ENCODE results near the gene UBA5.
A peak's percentile ranks its signal among the peaks of the same experiment; 100 is the strongest.

The UBA5 gene

GRCh38 chr3:132713977-132714727 is 54.0 kb downstream of the UBA5 start:
- Histone ChIP-seq H3K27ac (no peak overlapping the region), H3K79me2 (no peaks in the 10 kb centered on the region), H3K27me3 (ENCODE audit: control insufficient read depth, insufficient read depth, low read length) (no peaks in the 10 kb centered on the region), H3K4me1 (no peaks in the 10 kb centered on the region), H3K36me3 (ENCODE audit: control insufficient read depth, insufficient read depth, low read length) (no peaks in the 10 kb centered on the region), H3K9me3 (ENCODE audit: control insufficient read depth, low read length) (no peaks in the 10 kb centered on the region), H3K4me3 (ENCODE audit: low read depth, low read length) (no peak overlapping the region), H3K4me2 (ENCODE audit: low read length) (no peak overlapping the region), H2AFZ (no peak overlapping the region), H3K9ac (no peak overlapping the region)
- TF ChIP-seq CTCF (IDR thresholded peaks at IDR 0.05) = no peak

GRCh38 chr3:132716372-132716771 is 56.2 kb downstream of the UBA5 start:
- Histone ChIP-seq H3K4me2 (ENCODE audit: low read length) (no peak overlapping the region), H3K9me3 (ENCODE audit: control insufficient read depth, low read length) (no peaks in the 10 kb centered on the region), H2AFZ (no peak overlapping the region), H3K9ac (no peak overlapping the region), H3K4me1 (peaks cover 11% of the 10 kb centered on the region), H3K27ac (no peak overlapping the region), H3K4me3 (ENCODE audit: low read depth, low read length) (no peak overlapping the region), H3K36me3 (ENCODE audit: control insufficient read depth, insufficient read depth, low read length) (no peaks in the 10 kb centered on the region), H3K79me2 (peaks cover 10% of the 10 kb centered on the region), H3K27me3 (ENCODE audit: control insufficient read depth, insufficient read depth, low read length) (no peaks in the 10 kb centered on the region)
- no peak for TF ChIP-seq CTCF (IDR thresholded peaks at IDR 0.05)

- no peak overlapping the region for H3K4me2 ChIP-seq (ENCODE audit: low read length)
- no peak for TF ChIP-seq CTCF (IDR thresholded peaks at IDR 0.05)
- no peaks in the 10 kb centered on the region for H3K27me3 ChIP-seq (ENCODE audit: control insufficient read depth, insufficient read depth, low read length)
- no peak overlapping the region for H3K9ac ChIP-seq
- peaks cover 12% of the 10 kb centered on the region for H3K4me1 ChIP-seq
- H3K4me3 ChIP-seq (ENCODE audit: low read depth, low read length) = no peak overlapping the region
- H3K27ac ChIP-seq = no peak overlapping the region
- H2AFZ ChIP-seq = no peak overlapping the region
- peaks cover 13% of the 10 kb centered on the region for H3K79me2 ChIP-seq
- H3K9me3 ChIP-seq (ENCODE audit: control insufficient read depth, low read length) = no peaks in the 10 kb centered on the region
- H3K36me3 ChIP-seq (ENCODE audit: control insufficient read depth, insufficient read depth, low read length) = no peaks in the 10 kb centered on the region
These were observed 60.1 kb downstream of the UBA5 start for GRCh38 chr3:132720228-132720627.

- no peaks in the 10 kb centered on the region for H3K9me3 ChIP-seq (ENCODE audit: control insufficient read depth, low read length)
- H3K4me3 ChIP-seq (ENCODE audit: low read depth, low read length) = peak overlapping the region; percentile 72
- H3K36me3 ChIP-seq (ENCODE audit: control insufficient read depth, insufficient read depth, low read length) = no peaks in the 10 kb centered on the region
- peaks cover 12% of the 10 kb centered on the region for H3K4me1 ChIP-seq
- peak overlapping the region; percentile 75 for H3K4me2 ChIP-seq (ENCODE audit: low read length)
- peaks cover 13% of the 10 kb centered on the region for H3K79me2 ChIP-seq
- no peak for TF ChIP-seq CTCF (IDR thresholded peaks at IDR 0.05)
- H2AFZ ChIP-seq = peak overlapping the region; percentile 68
- H3K27me3 ChIP-seq (ENCODE audit: control insufficient read depth, insufficient read depth, low read length) = no peaks in the 10 kb centered on the region
- H3K27ac ChIP-seq = peak overlapping the region; percentile 78
- H3K9ac ChIP-seq = peak overlapping the region; percentile 31
These were observed 61.5 kb downstream of the UBA5 start for GRCh38 chr3:132721479-132722164.
